Gastroesophageal sphincter (tissue), 3 donors: Measurements from ENCODE around the gene CCSER2.

Experiments
- POLR2A ChIP-seq, 2 donors: fragments of 450-650 bp; IDR thresholded peaks; one replicate each; pipeline ENCODE4 v1.6.1; 2017; ENCODE audit warnings: antibody characterized with exemption in 2 of 2, mild to moderate bottlenecking in 2 of 2, moderate library complexity in 1 of 2
- TF ChIP-seq, protein P1 (sequence below), 4 experiments: fragments of 200-600 bp in 2 of 4; fragments of 450-650 bp in 2 of 4; sonication (generic) in 1 of 4; IDR thresholded peaks; one replicate each; pipeline ENCODE4 v1.5.1; 2017 to 2019; ENCODE audit warnings: antibody characterized with exemption in 4 of 4, mild to moderate bottlenecking in 2 of 4, moderate library complexity in 2 of 4

DNA sequence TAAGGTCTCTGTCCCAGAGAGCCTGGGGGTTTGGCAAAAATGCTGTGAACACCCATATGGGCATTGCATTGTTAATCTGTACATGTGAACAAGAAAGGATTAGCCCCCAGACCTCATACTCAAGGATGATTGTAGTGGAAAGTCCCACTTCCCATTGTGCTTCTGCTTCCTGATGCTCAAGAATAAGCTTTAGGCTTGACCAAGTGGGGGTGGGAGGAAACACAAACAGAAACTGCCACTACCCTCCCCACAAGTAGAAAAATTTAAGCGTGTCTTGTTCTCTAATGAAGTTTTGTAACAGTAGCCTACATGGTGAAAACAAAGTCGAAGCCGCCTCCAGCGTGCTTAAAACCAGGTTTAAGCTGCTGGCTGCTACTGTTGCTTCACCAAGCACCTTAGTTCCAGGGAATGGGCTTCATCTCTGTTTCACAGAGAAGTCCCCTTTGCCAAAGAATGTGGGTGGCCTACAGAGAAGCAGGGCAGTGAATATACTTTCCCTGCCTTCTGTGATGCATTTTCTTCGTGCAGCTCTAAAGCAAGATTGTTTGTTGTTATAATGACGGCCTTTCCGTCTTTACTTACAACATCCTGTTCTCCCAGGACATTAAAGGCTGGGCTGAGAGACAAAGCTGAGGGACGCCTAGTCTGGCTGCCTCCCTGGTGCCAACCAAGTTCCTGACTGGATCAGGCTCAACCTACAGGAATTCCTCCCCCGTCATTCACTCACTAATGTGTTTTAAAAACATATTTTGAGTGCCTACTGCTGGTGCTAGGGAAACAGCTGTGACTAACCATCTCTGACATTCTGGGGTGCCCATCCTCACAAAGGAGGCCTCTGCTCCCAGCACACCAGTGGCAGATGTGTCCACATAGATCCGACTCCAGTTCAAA, 32.1 kb upstream of the CCSER2 start:
- no peak for TF ChIP-seq POLR2A (IDR thresholded peaks at IDR 0.05)
- TF ChIP-seq, protein P1, sequence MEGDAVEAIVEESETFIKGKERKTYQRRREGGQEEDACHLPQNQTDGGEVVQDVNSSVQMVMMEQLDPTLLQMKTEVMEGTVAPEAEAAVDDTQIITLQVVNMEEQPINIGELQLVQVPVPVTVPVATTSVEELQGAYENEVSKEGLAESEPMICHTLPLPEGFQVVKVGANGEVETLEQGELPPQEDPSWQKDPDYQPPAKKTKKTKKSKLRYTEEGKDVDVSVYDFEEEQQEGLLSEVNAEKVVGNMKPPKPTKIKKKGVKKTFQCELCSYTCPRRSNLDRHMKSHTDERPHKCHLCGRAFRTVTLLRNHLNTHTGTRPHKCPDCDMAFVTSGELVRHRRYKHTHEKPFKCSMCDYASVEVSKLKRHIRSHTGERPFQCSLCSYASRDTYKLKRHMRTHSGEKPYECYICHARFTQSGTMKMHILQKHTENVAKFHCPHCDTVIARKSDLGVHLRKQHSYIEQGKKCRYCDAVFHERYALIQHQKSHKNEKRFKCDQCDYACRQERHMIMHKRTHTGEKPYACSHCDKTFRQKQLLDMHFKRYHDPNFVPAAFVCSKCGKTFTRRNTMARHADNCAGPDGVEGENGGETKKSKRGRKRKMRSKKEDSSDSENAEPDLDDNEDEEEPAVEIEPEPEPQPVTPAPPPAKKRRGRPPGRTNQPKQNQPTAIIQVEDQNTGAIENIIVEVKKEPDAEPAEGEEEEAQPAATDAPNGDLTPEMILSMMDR (IDR thresholded peaks at IDR 0.05): no peak
